Measurements from ENCODE around the gene CNTN4.

DNA sequence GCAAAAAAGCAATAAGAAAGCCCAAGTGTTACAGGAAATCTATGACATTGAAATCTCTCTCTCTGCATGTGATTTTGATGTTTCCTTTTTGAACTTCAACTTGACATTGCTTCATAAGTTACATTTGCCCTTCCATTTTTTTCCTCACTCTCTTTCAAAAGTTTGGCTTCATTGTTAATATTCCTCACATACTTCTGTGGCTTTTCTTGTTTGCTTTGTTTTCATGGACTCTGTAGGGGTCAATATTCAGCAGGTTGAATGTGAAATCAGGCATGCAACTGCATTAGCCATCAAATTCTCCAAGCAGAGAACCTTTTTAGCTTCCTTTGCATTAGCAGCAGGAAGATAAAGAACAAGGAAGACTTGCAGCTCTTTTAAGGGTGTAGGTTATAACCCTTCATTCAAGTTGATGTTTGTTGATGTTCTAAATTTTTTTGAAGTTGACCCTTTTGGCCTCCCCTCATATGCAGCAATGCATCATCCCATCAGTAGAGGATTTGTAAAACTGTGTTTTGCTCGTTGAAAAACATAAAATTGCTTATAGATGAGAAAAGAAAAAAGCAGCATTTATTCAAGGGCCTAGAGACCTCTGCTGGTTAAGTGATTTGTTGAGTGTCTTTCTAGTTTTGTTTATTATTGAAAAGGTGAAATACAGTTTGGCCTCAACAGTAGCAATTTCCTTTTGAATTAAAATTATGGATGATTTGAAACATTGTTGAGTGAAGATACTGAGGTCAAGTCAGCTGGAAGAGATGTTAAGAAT is 800.1 kb downstream of the CNTN4 start:
- TF ChIP-seq YY1 (IDR thresholded peaks at IDR 0.05; ENCODE audit: insufficient read depth, insufficient read length) (no peak), ZNF274 (IDR thresholded peaks at IDR 0.05; ENCODE audit: low read depth, low read length) (no peak), SUZ12 (IDR thresholded peaks at IDR 0.05; ENCODE audit: extremely low read depth, insufficient read depth, insufficient read length) (no peak)
